ENCODE measurements around the gene ARHGAP10. TPM values are rescaled to one million over a fixed set of nuclear protein-coding genes. Genes with fewer than 3 reads are reported as not detected.

The ARHGAP10 gene
- total and polyA plus RNA-seq, 10 of the 15 experiments (the other 5 are each of a cell fraction or from before 2014, with no cell fraction given), result 1.3 to 25.8 (median 17.2) TPM

GRCh38 chr4:147747787-147748454 is 16.0 kb downstream of the ARHGAP10 start (continued):
- no peak for TF ChIP-seq PRDM15 (CRISPR knock-in tag; IDR thresholded peaks at IDR 0.05)
- no peak for TF ChIP-seq NR2F1 (conservative IDR thresholded peaks at IDR 0.05)
- TF ChIP-seq, protein P1, sequence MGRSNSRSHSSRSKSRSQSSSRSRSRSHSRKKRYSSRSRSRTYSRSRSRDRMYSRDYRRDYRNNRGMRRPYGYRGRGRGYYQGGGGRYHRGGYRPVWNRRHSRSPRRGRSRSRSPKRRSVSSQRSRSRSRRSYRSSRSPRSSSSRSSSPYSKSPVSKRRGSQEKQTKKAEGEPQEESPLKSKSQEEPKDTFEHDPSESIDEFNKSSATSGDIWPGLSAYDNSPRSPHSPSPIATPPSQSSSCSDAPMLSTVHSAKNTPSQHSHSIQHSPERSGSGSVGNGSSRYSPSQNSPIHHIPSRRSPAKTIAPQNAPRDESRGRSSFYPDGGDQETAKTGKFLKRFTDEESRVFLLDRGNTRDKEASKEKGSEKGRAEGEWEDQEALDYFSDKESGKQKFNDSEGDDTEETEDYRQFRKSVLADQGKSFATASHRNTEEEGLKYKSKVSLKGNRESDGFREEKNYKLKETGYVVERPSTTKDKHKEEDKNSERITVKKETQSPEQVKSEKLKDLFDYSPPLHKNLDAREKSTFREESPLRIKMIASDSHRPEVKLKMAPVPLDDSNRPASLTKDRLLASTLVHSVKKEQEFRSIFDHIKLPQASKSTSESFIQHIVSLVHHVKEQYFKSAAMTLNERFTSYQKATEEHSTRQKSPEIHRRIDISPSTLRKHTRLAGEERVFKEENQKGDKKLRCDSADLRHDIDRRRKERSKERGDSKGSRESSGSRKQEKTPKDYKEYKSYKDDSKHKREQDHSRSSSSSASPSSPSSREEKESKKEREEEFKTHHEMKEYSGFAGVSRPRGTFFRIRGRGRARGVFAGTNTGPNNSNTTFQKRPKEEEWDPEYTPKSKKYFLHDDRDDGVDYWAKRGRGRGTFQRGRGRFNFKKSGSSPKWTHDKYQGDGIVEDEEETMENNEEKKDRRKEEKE (IDR thresholded peaks at IDR 0.05), result no peak

Data from GM12878 (cell line).